ENCODE data around the gene SETD1B. TPM values are rescaled to one million over a fixed set of nuclear protein-coding genes. Genes with fewer than 3 reads are reported as not detected.

SETD1B gene
- total and polyA plus RNA-seq, 2 of the 4 experiments (the other 2 are of a cell fraction), result 0.90 to 5.1 TPM

DNA sequence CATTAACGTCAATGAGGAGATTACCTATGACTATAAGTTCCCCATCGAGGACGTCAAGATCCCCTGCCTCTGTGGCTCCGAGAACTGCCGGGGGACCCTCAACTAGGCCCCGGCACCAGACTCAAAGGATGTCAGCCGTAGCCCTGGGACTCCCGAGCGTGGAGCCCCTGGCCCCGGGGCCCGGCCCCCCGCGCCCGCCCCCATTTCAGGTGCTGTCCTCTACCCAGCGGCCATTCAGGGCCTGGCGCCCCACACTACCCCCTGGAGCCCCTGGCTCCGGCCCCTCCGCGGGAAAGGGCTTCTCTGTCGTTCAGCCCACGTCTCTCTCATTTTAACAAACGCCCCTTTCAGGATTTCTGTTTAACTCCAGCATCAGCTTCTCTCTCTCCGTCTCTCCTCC, 26.3 kb downstream of the SETD1B start:
- Histone ChIP-seq H3K4me3 (ENCODE audit: insufficient read depth, low read depth, low read length) (no peak overlapping the region), H3K4me1 (ENCODE audit: control insufficient read depth, insufficient read depth, low read length) (no peaks in the 10 kb centered on the region), H2BK20ac (ENCODE audit: low read depth, low read length) (no peak overlapping the region), H2AK5ac (ENCODE audit: low read depth, low read length) (no peak overlapping the region), H3K79me1 (ENCODE audit: low read depth in 1 of 2, low read length in 2 of 2) (peaks cover 13 to 32% of the 10 kb centered on the region in 2 experiments), H4K8ac (ENCODE audit: low read depth in 2 of 2, low read length in 2 of 2) (no peak overlapping the region), H2AK9ac (replicated peaks; ENCODE audit: low read depth, low read length, poor library complexity) (no peak overlapping the region), H2AFZ (replicated peaks; ENCODE audit: low read length, poor library complexity) (no peak overlapping the region), H2BK15ac (ENCODE audit: low read depth, low read length) (no peak overlapping the region), H3K36me3 (ENCODE audit: control insufficient read depth, insufficient read depth, low read length) (peaks cover 53% of the 10 kb centered on the region), H2BK5ac (ENCODE audit: low read depth, low read length, poor library complexity, severe bottlenecking) (no peak overlapping the region), H3K27ac (ENCODE audit: insufficient read depth, low read length) (no peak overlapping the region), H3K9me1 (ENCODE audit: insufficient read depth, low read length) (no peaks in the 10 kb centered on the region), H3K56ac (ENCODE audit: extremely low read depth, insufficient read depth, low read length) (no peak overlapping the region), H2BK120ac (ENCODE audit: low read depth, low read length) (no peak overlapping the region), H3K18ac (ENCODE audit: low read depth, low read length) (no peak overlapping the region), H3K4me2 (ENCODE audit: low read depth, low read length) (no peak overlapping the region), H3K14ac (replicated peaks; ENCODE audit: low read depth, low read length) (no peak overlapping the region), H4K5ac (ENCODE audit: low read depth, low read length) (no peak overlapping the region), H3K4ac (ENCODE audit: low read depth, low read length) (no peak overlapping the region), H3K9me3 (ENCODE audit: control insufficient read depth, insufficient read depth, low read length) (no peaks in the 10 kb centered on the region), H3K27me3 (ENCODE audit: control insufficient read depth, insufficient read depth, low read length) (no peaks in the 10 kb centered on the region), H4K20me1 (ENCODE audit: insufficient read depth, low read length) (peaks cover 6% of the 10 kb centered on the region; the same call in 1 of the 2 replicates), H3K23ac (ENCODE audit: low read depth, low read length) (no peak overlapping the region), H3K9ac (ENCODE audit: low read depth, low read length) (no peak overlapping the region), H4K91ac (ENCODE audit: insufficient read depth, low read depth, low read length) (no peak overlapping the region)
- TF ChIP-seq RAD21 (IDR thresholded peaks at IDR 0.05; ENCODE audit: low read length), result no peak
- no peak for TF ChIP-seq SMC3 (IDR thresholded peaks at IDR 0.05; ENCODE audit: low read depth, low read length)
- no peak for TF ChIP-seq CEBPB (IDR thresholded peaks at IDR 0.05; ENCODE audit: low read depth, low read length)
- no peak for TF ChIP-seq FOS (IDR thresholded peaks at IDR 0.05; ENCODE audit: low read depth, low read length)
- no peak for TF ChIP-seq CHD1 (IDR thresholded peaks at IDR 0.05; ENCODE audit: low read depth, low read length)
- TF ChIP-seq BHLHE40 (IDR thresholded peaks at IDR 0.05; ENCODE audit: low read depth, low read length), result no peak
- TF ChIP-seq MXI1 (IDR thresholded peaks at IDR 0.05; ENCODE audit: borderline replicate concordance, low read depth, low read length), result no peak
- TF ChIP-seq, protein P1, sequence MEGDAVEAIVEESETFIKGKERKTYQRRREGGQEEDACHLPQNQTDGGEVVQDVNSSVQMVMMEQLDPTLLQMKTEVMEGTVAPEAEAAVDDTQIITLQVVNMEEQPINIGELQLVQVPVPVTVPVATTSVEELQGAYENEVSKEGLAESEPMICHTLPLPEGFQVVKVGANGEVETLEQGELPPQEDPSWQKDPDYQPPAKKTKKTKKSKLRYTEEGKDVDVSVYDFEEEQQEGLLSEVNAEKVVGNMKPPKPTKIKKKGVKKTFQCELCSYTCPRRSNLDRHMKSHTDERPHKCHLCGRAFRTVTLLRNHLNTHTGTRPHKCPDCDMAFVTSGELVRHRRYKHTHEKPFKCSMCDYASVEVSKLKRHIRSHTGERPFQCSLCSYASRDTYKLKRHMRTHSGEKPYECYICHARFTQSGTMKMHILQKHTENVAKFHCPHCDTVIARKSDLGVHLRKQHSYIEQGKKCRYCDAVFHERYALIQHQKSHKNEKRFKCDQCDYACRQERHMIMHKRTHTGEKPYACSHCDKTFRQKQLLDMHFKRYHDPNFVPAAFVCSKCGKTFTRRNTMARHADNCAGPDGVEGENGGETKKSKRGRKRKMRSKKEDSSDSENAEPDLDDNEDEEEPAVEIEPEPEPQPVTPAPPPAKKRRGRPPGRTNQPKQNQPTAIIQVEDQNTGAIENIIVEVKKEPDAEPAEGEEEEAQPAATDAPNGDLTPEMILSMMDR (conservative IDR thresholded peaks at IDR 0.05; ENCODE audit: low read depth, low read length), result no peak
- TF ChIP-seq, protein P2, sequence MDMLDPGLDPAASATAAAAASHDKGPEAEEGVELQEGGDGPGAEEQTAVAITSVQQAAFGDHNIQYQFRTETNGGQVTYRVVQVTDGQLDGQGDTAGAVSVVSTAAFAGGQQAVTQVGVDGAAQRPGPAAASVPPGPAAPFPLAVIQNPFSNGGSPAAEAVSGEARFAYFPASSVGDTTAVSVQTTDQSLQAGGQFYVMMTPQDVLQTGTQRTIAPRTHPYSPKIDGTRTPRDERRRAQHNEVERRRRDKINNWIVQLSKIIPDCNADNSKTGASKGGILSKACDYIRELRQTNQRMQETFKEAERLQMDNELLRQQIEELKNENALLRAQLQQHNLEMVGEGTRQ (IDR thresholded peaks at IDR 0.05; ENCODE audit: low read depth, low read length), result no peak
- TF ChIP-seq NFE2L2 (IDR thresholded peaks at IDR 0.05; ENCODE audit: low read depth, low read length), result no peak
- TF ChIP-seq RCOR1 (IDR thresholded peaks at IDR 0.05; ENCODE audit: insufficient replicate concordance, low read length), result no peak
- DNase-seq (no peak), ATAC-seq (ENCODE audit: low read depth) (no peak)
- dilution Hi-C loops (cut with HindIII; ENCODE audit: low sequenced_read_pairs, unreplicated experiment), result no loop called here
- BruUV-seq (replicated peaks), result no TSS peak
- ChIA-PET POLR2A (ENCODE audit: unreplicated experiment) (no interaction called here), CTCF (no interaction called here)
- intact Hi-C loops (cut with micrococcal nuclease), result no loop called here
- in situ Hi-C loops (cut with MboI; ENCODE audit: low sequenced_read_pairs), result no loop called here
- WGBS, 2 experiments (ENCODE audit: extremely low coverage in 2 of 2, insufficient read length in 1 of 2), result 89% methylated on average over 18 of the region's 23 CpGs; no CpG with 5 or more reads in 1 of the 2 experiments

Measured in IMR-90 (cell line).